ENCODE measurements around the gene RUFY3. TPM values are rescaled to one million over a fixed set of nuclear protein-coding genes. Genes with fewer than 3 reads are reported as not detected.
"Not testable (repeated sequence)": the region's sequence is repeated elsewhere in the genome, so short reads cannot be mapped to it uniquely, and the experiment has no call there.

RUFY3 gene
- total and polyA plus RNA-seq, 4 donors = 137 to 279 (median 199) TPM

- peaks cover 53% of the 10 kb centered on the region for H3K36me3 ChIP-seq (ENCODE audit: control insufficient read depth, insufficient read depth, low read length)
- H3K4me1 ChIP-seq (ENCODE audit: control insufficient read depth, insufficient read depth, low read length) = no peaks in the 10 kb centered on the region
- no peak overlapping the region for H3K4me3 ChIP-seq (ENCODE audit: low read depth, low read length)
- WGBS (ENCODE audit: insufficient coverage) = 100% methylated on average over 3 of the region's 4 CpGs
- no peaks in the 10 kb centered on the region for H3K27me3 ChIP-seq (ENCODE audit: control insufficient read depth, insufficient read depth, low read length)
- H3K9me3 ChIP-seq (ENCODE audit: control insufficient read depth, insufficient read depth, low read length) = no peaks in the 10 kb centered on the region
- H3K27ac ChIP-seq (ENCODE audit: low read depth, low read length) = no peak overlapping the region
- DNase-seq (ENCODE audit: low read depth in 4 of 6, low spot score in 6 of 6) = no peak
These were observed 109.5 kb downstream of the RUFY3 start for GRCh38 chr4:70831293-70831692.

GRCh38 chr4:70833675-70834074, 111.9 kb downstream of the RUFY3 start:
- no peak for DNase-seq (ENCODE audit: low read depth in 4 of 6, low spot score in 6 of 6)
- WGBS (ENCODE audit: insufficient coverage) = no CpG with 5 or more reads among the region's 1 CpG

GRCh38 chr4:70836081-70836480, 114.3 kb downstream of the RUFY3 start:
- Histone ChIP-seq H3K4me1 (ENCODE audit: control insufficient read depth, insufficient read depth, low read length) (peaks cover 15% of the 10 kb centered on the region), H3K36me3 (ENCODE audit: control insufficient read depth, insufficient read depth, low read length) (peaks cover 22% of the 10 kb centered on the region), H3K27me3 (ENCODE audit: control insufficient read depth, insufficient read depth, low read length) (no peaks in the 10 kb centered on the region), H3K27ac (ENCODE audit: low read depth, low read length) (no peak overlapping the region), H3K4me3 (ENCODE audit: low read depth, low read length) (no peak overlapping the region), H3K9me3 (ENCODE audit: control insufficient read depth, insufficient read depth, low read length) (no peaks in the 10 kb centered on the region)
- no CpG with 5 or more reads among the region's 2 CpGs for WGBS (ENCODE audit: insufficient coverage)
- no peak for DNase-seq (ENCODE audit: low read depth in 4 of 6, low spot score in 6 of 6)

More at GRCh38 chr4:70833675-70834074, 111.9 kb downstream of the RUFY3 start:
- H3K27me3 ChIP-seq (ENCODE audit: control insufficient read depth, insufficient read depth, low read length) = no peaks in the 10 kb centered on the region
- no peak overlapping the region for H3K27ac ChIP-seq (ENCODE audit: low read depth, low read length)
- H3K9me3 ChIP-seq (ENCODE audit: control insufficient read depth, insufficient read depth, low read length) = no peaks in the 10 kb centered on the region
- no peak overlapping the region for H3K4me3 ChIP-seq (ENCODE audit: low read depth, low read length)
- peaks cover 41% of the 10 kb centered on the region for H3K36me3 ChIP-seq (ENCODE audit: control insufficient read depth, insufficient read depth, low read length)
- H3K4me1 ChIP-seq (ENCODE audit: control insufficient read depth, insufficient read depth, low read length) = peaks cover 11% of the 10 kb centered on the region

- peak in 2 of 6 donors; percentile 28 to 35 for DNase-seq (ENCODE audit: low read depth in 4 of 6, low spot score in 6 of 6)
These were observed 116.4 kb downstream of the RUFY3 start for GRCh38 chr4:70838204-70838603.

GRCh38 chr4:70838666-70839588, 117.2 kb downstream of the RUFY3 start:
- DNase-seq (ENCODE audit: low read depth in 4 of 6, low spot score in 6 of 6) = peak; percentile 35 to 85 (median 46)
- under 1% methylated on average over 76 of the region's 80 CpGs for WGBS (ENCODE audit: insufficient coverage)
- Histone ChIP-seq H3K36me3 (ENCODE audit: control insufficient read depth, insufficient read depth, low read length) (peaks cover 13% of the 10 kb centered on the region), H3K27me3 (ENCODE audit: control insufficient read depth, insufficient read depth, low read length) (no peaks in the 10 kb centered on the region), H3K4me3 (ENCODE audit: low read depth, low read length) (peak overlapping the region; percentile 73), H3K9me3 (ENCODE audit: control insufficient read depth, insufficient read depth, low read length) (no peaks in the 10 kb centered on the region), H3K4me1 (ENCODE audit: control insufficient read depth, insufficient read depth, low read length) (peaks cover 15% of the 10 kb centered on the region), H3K27ac (ENCODE audit: low read depth, low read length) (peak overlapping the region; percentile 86)

More at GRCh38 chr4:70838204-70838603, 116.4 kb downstream of the RUFY3 start:
- peak overlapping the region; percentile 86 for H3K27ac ChIP-seq (ENCODE audit: low read depth, low read length)
- H3K4me1 ChIP-seq (ENCODE audit: control insufficient read depth, insufficient read depth, low read length) = peaks cover 15% of the 10 kb centered on the region
- peaks cover 13% of the 10 kb centered on the region for H3K36me3 ChIP-seq (ENCODE audit: control insufficient read depth, insufficient read depth, low read length)
- no peaks in the 10 kb centered on the region for H3K27me3 ChIP-seq (ENCODE audit: control insufficient read depth, insufficient read depth, low read length)
- no peaks in the 10 kb centered on the region for H3K9me3 ChIP-seq (ENCODE audit: control insufficient read depth, insufficient read depth, low read length)
- WGBS (ENCODE audit: insufficient coverage) = no CpG with 5 or more reads among the region's 4 CpGs
- peak overlapping the region; percentile 73 for H3K4me3 ChIP-seq (ENCODE audit: low read depth, low read length)

GRCh38 chr4:70839589-70840093, 117.9 kb downstream of the RUFY3 start, which contains the start of gene GRSF1:
Gene GRSF1 (minus strand): TSS chr4:70839890. CDS start chr4:70839827, 63 bp downstream.
- peak; percentile 73 to 98 (median 86) for DNase-seq (ENCODE audit: low read depth in 4 of 6, low spot score in 6 of 6)
- WGBS (ENCODE audit: insufficient coverage) = under 1% methylated on average over 41 of the region's 51 CpGs
- Histone ChIP-seq H3K36me3 (ENCODE audit: control insufficient read depth, insufficient read depth, low read length) (peaks cover 9% of the 10 kb centered on the region), H3K4me1 (ENCODE audit: control insufficient read depth, insufficient read depth, low read length) (peaks cover 15% of the 10 kb centered on the region), H3K9me3 (ENCODE audit: control insufficient read depth, insufficient read depth, low read length) (no peaks in the 10 kb centered on the region), H3K27me3 (ENCODE audit: control insufficient read depth, insufficient read depth, low read length) (no peaks in the 10 kb centered on the region), H3K27ac (ENCODE audit: low read depth, low read length) (peak within 1 kb of the TSS; percentile 86), H3K4me3 (ENCODE audit: low read depth, low read length) (peak within 1 kb of the TSS; percentile 73)

GRCh38 chr4:70840137-70840536, 118.4 kb downstream of the RUFY3 start:
- H3K27ac ChIP-seq (ENCODE audit: low read depth, low read length); H3K4me3 ChIP-seq (ENCODE audit: low read depth, low read length); H3K27me3 ChIP-seq (ENCODE audit: control insufficient read depth, insufficient read depth, low read length); H3K9me3 ChIP-seq (ENCODE audit: control insufficient read depth, insufficient read depth, low read length); H3K36me3 ChIP-seq (ENCODE audit: control insufficient read depth, insufficient read depth, low read length): not testable (repeated sequence)
- 78% methylated on average over 15 of the region's 20 CpGs for WGBS (ENCODE audit: insufficient coverage)
- DNase-seq (ENCODE audit: low read depth in 4 of 6, low spot score in 6 of 6) = peak in 2 of 6 donors; percentile 34 to 49
- H3K4me1 ChIP-seq (ENCODE audit: control insufficient read depth, insufficient read depth, low read length) = peaks cover 15% of the 10 kb centered on the region

- not testable (repeated sequence) for H3K27me3 ChIP-seq (ENCODE audit: control insufficient read depth, insufficient read depth, low read length); H3K4me3 ChIP-seq (ENCODE audit: low read depth, low read length); H3K36me3 ChIP-seq (ENCODE audit: control insufficient read depth, insufficient read depth, low read length); H3K9me3 ChIP-seq (ENCODE audit: control insufficient read depth, insufficient read depth, low read length); DNase-seq (ENCODE audit: low read depth in 4 of 6, low spot score in 6 of 6); H3K27ac ChIP-seq (ENCODE audit: low read depth, low read length)
- over 99% methylated on average over 16 of the region's 16 CpGs for WGBS (ENCODE audit: insufficient coverage)
- H3K4me1 ChIP-seq (ENCODE audit: control insufficient read depth, insufficient read depth, low read length) = peaks cover 15% of the 10 kb centered on the region
These were observed 118.9 kb downstream of the RUFY3 start for GRCh38 chr4:70840631-70841030.

GRCh38 chr4:70841211-70841610, 119.4 kb downstream of the RUFY3 start:
- Histone ChIP-seq H3K36me3 (ENCODE audit: control insufficient read depth, insufficient read depth, low read length) (no peaks in the 10 kb centered on the region), H3K27ac (ENCODE audit: low read depth, low read length) (no peak overlapping the region), H3K4me1 (ENCODE audit: control insufficient read depth, insufficient read depth, low read length) (peaks cover 15% of the 10 kb centered on the region), H3K9me3 (ENCODE audit: control insufficient read depth, insufficient read depth, low read length) (no peaks in the 10 kb centered on the region), H3K27me3 (ENCODE audit: control insufficient read depth, insufficient read depth, low read length) (no peaks in the 10 kb centered on the region), H3K4me3 (ENCODE audit: low read depth, low read length) (no peak overlapping the region)
- no peak for DNase-seq (ENCODE audit: low read depth in 4 of 6, low spot score in 6 of 6)
